Thyroid gland (tissue), 4 donors: ENCODE results near the gene IL12RB2. TPM values are rescaled to one million over a fixed set of nuclear protein-coding genes. Genes with fewer than 3 reads are reported as not detected.

Source experiments
- DNase-seq, 2 donors: peaks; one replicate each; pipeline ENCODE4 v3.0.0-alpha.2; 2019
- H3K27ac ChIP-seq, 3 donors: fragments of 200-600 bp; sonication (generic); 1 replicate in 2 of 3; 2 replicates in 1 of 3; pipeline ENCODE4 v1.5.1; 2016 to 2019; ENCODE audit warnings: mild to moderate bottlenecking in 1 of 3, moderate library complexity in 1 of 3
- H3K27me3 ChIP-seq: fragments of 200-600 bp; sonication (generic); one replicate; pipeline ENCODE4 v1.5.1; 2019
- H3K36me3 ChIP-seq, 2 donors: fragments of 200-600 bp; sonication (generic); one replicate each; pipeline ENCODE4 v1.5.1; 2016 to 2019
- H3K4me1 ChIP-seq, 2 donors: fragments of 200-600 bp; sonication (generic); one replicate each; pipeline ENCODE4 v1.5.1; 2017 to 2019
- H3K4me3 ChIP-seq, 3 donors: fragments of 200-600 bp; sonication (generic); replicated peaks in 1 of 3; 1 replicate in 2 of 3; 2 replicates in 1 of 3; pipeline ENCODE4 v1.5.1; 2016; ENCODE audit warnings: mild to moderate bottlenecking in 1 of 3
- H3K9me3 ChIP-seq: fragments of 200-600 bp; sonication (generic); one replicate; pipeline ENCODE4 v1.5.1; 2017
- POLR2A ChIP-seq, 2 donors: fragments of 450-650 bp; IDR thresholded peaks; one replicate each; pipeline ENCODE4 v1.6.1; 2017; ENCODE audit warnings: antibody characterized with exemption in 2 of 2, mild to moderate bottlenecking in 2 of 2, moderate library complexity in 1 of 2
- WGBS, 2 donors: methylation state at CpG; one replicate each; pipeline ENCODE4 v1.1.5; 2017; 5-methylcytosine and 5-hydroxymethylcytosine counted together
- intact Hi-C: fragments of 100-400 bp; cut with DNase I; formaldehyde crosslinking; loops from one replicate; pipeline ENCODE4 v1.15.1; 2023
- total RNA-seq, 4 donors: library from RNA; depleted of rRNA; stranded (reverse); fragments of >200 nt; gene quantifications; one replicate each; pipeline ENCODE4 v1.2.3, GENCODE V29; 2016
- TF ChIP-seq, protein P1 (sequence below), 6 experiments: fragments of 200-600 bp in 3 of 6; fragments of 450-650 bp in 3 of 6; sonication (generic) in 3 of 6; IDR thresholded peaks; one replicate each; pipeline ENCODE4 v1.5.1; 2016 to 2019; ENCODE audit warnings: antibody characterized with exemption in 6 of 6, mild to moderate bottlenecking in 2 of 6, inconsistent platforms in 1 of 6, moderate library complexity in 1 of 6

Gene IL12RB2
- total RNA-seq, 4 donors from 2014 or later: 0.45 to 4.3 (median 0.93) TPM

DNA sequence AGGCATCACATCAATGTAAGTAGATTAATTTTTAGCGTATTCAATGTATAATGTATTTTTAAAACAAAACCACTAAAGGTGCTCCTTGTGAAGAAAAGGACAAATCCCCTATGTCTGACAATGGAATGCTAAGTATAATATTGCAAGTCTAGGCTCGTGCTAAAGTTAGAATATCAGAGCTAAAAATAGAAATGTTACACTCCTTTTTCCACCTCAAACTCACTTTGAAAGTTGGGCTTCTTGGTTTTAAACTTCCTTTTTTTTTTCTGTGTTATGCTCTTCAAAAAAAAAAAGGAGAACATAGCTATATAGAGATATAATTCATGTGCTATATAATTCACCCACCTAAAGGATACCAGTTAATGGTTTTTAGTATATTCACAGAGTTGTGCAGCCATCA lies 126.2 kb downstream of the IL12RB2 start:
- no peaks in the 10 kb centered on the region for H3K27me3 ChIP-seq
- intact Hi-C loops: no loop called here
- H3K27ac ChIP-seq: no peak overlapping the region
- H3K4me3 ChIP-seq: no peak overlapping the region
- TF ChIP-seq POLR2A (IDR thresholded peaks at IDR 0.05): no peak
- TF ChIP-seq, protein P1, sequence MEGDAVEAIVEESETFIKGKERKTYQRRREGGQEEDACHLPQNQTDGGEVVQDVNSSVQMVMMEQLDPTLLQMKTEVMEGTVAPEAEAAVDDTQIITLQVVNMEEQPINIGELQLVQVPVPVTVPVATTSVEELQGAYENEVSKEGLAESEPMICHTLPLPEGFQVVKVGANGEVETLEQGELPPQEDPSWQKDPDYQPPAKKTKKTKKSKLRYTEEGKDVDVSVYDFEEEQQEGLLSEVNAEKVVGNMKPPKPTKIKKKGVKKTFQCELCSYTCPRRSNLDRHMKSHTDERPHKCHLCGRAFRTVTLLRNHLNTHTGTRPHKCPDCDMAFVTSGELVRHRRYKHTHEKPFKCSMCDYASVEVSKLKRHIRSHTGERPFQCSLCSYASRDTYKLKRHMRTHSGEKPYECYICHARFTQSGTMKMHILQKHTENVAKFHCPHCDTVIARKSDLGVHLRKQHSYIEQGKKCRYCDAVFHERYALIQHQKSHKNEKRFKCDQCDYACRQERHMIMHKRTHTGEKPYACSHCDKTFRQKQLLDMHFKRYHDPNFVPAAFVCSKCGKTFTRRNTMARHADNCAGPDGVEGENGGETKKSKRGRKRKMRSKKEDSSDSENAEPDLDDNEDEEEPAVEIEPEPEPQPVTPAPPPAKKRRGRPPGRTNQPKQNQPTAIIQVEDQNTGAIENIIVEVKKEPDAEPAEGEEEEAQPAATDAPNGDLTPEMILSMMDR (IDR thresholded peaks at IDR 0.05): no peak
- DNase-seq: no peak
- H3K36me3 ChIP-seq: no peaks in the 10 kb centered on the region
- no peaks in the 10 kb centered on the region for H3K9me3 ChIP-seq
- peaks cover 0 to 4% of the 10 kb centered on the region in 2 donors for H3K4me1 ChIP-seq
- WGBS, 2 donors: 79% methylated on average over 2 of the region's 2 CpGs

DNA sequence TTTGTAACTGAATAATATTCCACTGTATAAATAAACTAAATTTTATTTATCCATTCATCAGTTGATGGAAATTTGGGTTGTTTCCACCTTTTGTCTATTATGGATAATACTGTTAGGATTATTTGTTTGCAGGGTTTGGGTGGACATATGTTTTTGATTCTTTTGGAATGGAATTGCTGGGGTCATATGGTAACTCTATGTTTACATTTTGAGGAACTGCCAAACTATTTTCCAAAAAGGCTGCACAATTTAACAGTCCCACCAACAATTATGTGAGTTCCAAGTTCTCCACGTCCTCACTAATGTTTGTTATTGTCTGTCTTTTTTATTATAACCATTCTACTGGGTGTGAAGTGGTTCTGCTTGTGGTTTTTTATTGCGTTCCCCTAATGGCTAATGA lies 126.8 kb downstream of the IL12RB2 start:
- H3K36me3 ChIP-seq: no peaks in the 10 kb centered on the region
- H3K9me3 ChIP-seq: no peaks in the 10 kb centered on the region
- H3K4me3 ChIP-seq: no peak overlapping the region
- no peak overlapping the region for H3K27ac ChIP-seq
- 67 to 71% methylated on average over 2 of the region's 2 CpGs for WGBS, 2 donors
- intact Hi-C loops: no loop called here
- no peaks in the 10 kb centered on the region for H3K27me3 ChIP-seq
- DNase-seq: no peak
- no peak for TF ChIP-seq POLR2A (IDR thresholded peaks at IDR 0.05)
- TF ChIP-seq, protein P1 (IDR thresholded peaks at IDR 0.05): no peak
- H3K4me1 ChIP-seq: peaks cover 0 to 4% of the 10 kb centered on the region in 2 donors

- H3K27me3 ChIP-seq: no peaks in the 10 kb centered on the region
- H3K27ac ChIP-seq: no peak overlapping the region
- H3K36me3 ChIP-seq: no peaks in the 10 kb centered on the region
- H3K4me3 ChIP-seq: no peak overlapping the region
- TF ChIP-seq POLR2A (IDR thresholded peaks at IDR 0.05): no peak
- TF ChIP-seq, protein P1 (IDR thresholded peaks at IDR 0.05): no peak
- WGBS, 2 donors: 93 to 95% methylated on average over 4 of the region's 4 CpGs
- H3K9me3 ChIP-seq: no peaks in the 10 kb centered on the region
- intact Hi-C loops: no loop called here
- H3K4me1 ChIP-seq: peaks cover 12 to 13% of the 10 kb centered on the region in 2 donors
- DNase-seq: no peak
These were observed 128.9 kb downstream of the IL12RB2 start for GRCh38 chr1:67436511-67437055.

DNA sequence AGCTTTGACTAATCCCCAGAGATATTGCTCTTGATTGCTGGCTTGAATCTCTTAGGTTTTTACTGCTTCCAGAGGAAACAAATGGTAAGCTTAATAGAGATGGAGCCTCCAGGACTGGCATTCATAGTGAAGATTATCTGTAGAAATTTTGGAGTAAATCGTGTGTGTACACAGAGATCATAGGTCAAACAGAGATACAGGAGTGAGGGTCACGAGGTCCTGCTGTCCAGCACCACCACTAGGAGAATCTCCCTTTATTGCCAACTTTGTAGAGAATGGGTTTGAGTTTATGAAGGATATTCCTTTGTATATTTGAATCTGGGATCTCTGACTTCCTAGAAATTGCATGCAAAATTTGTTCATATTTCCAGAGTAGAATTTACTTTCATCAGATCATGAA lies 130.3 kb downstream of the IL12RB2 start:
- no peak for TF ChIP-seq POLR2A (IDR thresholded peaks at IDR 0.05)
- TF ChIP-seq, protein P1 (IDR thresholded peaks at IDR 0.05): no peak
- WGBS, 2 donors: 88 to 90% methylated on average over 2 of the region's 2 CpGs

GRCh38 chr1:67439277-67440029 lies 131.8 kb downstream of the IL12RB2 start:
- H3K27me3 ChIP-seq: no peaks in the 10 kb centered on the region
- H3K27ac ChIP-seq: no peak overlapping the region
- no peak for DNase-seq
- H3K36me3 ChIP-seq: no peaks in the 10 kb centered on the region
- intact Hi-C loops: no loop called here
- peaks cover 12 to 13% of the 10 kb centered on the region in 2 donors for H3K4me1 ChIP-seq
- no peak overlapping the region for H3K4me3 ChIP-seq
- 96 to 100% methylated on average over 6 of the region's 6 CpGs for WGBS, 2 donors
- no peaks in the 10 kb centered on the region for H3K9me3 ChIP-seq
- TF ChIP-seq POLR2A (IDR thresholded peaks at IDR 0.05): no peak
- TF ChIP-seq, protein P1 (IDR thresholded peaks at IDR 0.05): no peak

More for the DNA sequence above, 130.3 kb downstream of the IL12RB2 start:
- no peak for DNase-seq
- H3K4me3 ChIP-seq: no peak overlapping the region
- H3K36me3 ChIP-seq: no peaks in the 10 kb centered on the region
- intact Hi-C loops: no loop called here
- H3K4me1 ChIP-seq: peaks cover 12 to 13% of the 10 kb centered on the region in 2 donors
- H3K27ac ChIP-seq: no peak overlapping the region
- H3K27me3 ChIP-seq: no peaks in the 10 kb centered on the region
- no peaks in the 10 kb centered on the region for H3K9me3 ChIP-seq
